Endothelial cell of umbilical vein (primary cell): Measurements from ENCODE around the gene ZFR2. TPM values are rescaled to one million over a fixed set of nuclear protein-coding genes. Genes with fewer than 3 reads are reported as not detected.

Experiments
- BruUV-seq: library from RNA; stranded (reverse); fragments of 400-500 nt; replicated peaks from 2 replicates; lab custom pipeline; 2021; lab: Mats Ljungman, UMichigan
- CTCF ChIA-PET: fragments of 300-600, 350-600 bp; sonication (Branson Sonifier 250); formaldehyde crosslinking; loops from one replicate; lab custom pipeline; 2021; ENCODE audit warnings: antibody characterized with exemption, inconsistent platforms; lab: Charles Lee
- POLR2A ChIA-PET: fragments of 300-600, 350-600 bp; sonication (Branson Sonifier 250); formaldehyde crosslinking; loops from one replicate; lab custom pipeline; 2021; ENCODE audit warnings: antibody characterized with exemption, inconsistent platforms; lab: Charles Lee
- DNase-seq: peaks from one replicate; pipeline ENCODE4 v3.0.0-alpha.2; 2011; ENCODE audit warnings: low read depth, low spot score
- FAIRE-seq: peaks from 2 replicates; lab custom pipeline; 2011; peaks lifted over from hg19 to GRCh38; lab: Jason Lieb, UNC
- H2AFZ ChIP-seq: 2 replicates; pipeline ENCODE4 v1.6.0; 2012; ENCODE audit warnings: low read depth, low read length, control low read depth, inconsistent platforms
- H3K27ac ChIP-seq: 2 replicates; pipeline ENCODE4 v1.5.1; 2011; ENCODE audit warnings: low read depth, mild to moderate bottlenecking, control low read depth, low read length, moderate library complexity; ENCODE audit not compliant: insufficient read depth
- H3K27me3 ChIP-seq, 2 experiments: 2 replicates each; pipeline versions ENCODE4 v1.6.0 to v1.6.1; 2011; ENCODE audit warnings: low read length in 2 of 2, mixed read lengths in 1 of 2; ENCODE audit not compliant: control insufficient read depth in 2 of 2, insufficient read depth in 2 of 2
- H3K36me3 ChIP-seq, 2 experiments: 2 replicates in 1 of 2; 3 replicates in 1 of 2; pipeline ENCODE4 v1.5.1; 2011; ENCODE audit warnings: low read length in 2 of 2, mild to moderate bottlenecking in 1 of 2, moderate library complexity in 1 of 2; ENCODE audit not compliant: control insufficient read depth in 2 of 2, insufficient read depth in 2 of 2; ENCODE audit errors: extremely low read depth in 1 of 2
- H3K4me1 ChIP-seq: 3 replicates; pipeline ENCODE4 v1.5.1; 2011; ENCODE audit warnings: mild to moderate bottlenecking, low read length; ENCODE audit not compliant: control insufficient read depth, insufficient read depth; ENCODE audit errors: extremely low read depth
- H3K4me2 ChIP-seq: 2 replicates; pipeline ENCODE4 v1.6.1; 2011; ENCODE audit warnings: low read length, control low read depth, mixed read lengths; ENCODE audit not compliant: insufficient read depth
- H3K4me3 ChIP-seq, 3 experiments: fragments of 200-600 bp in 1 of 3; sonication (generic), shearing (Covaris generic) in 1 of 3; replicated peaks in 1 of 3; 2 replicates each; pipeline ENCODE4 v1.5.1; 2011 to 2016; ENCODE audit warnings: control low read depth in 3 of 3, low read length in 3 of 3, mild to moderate bottlenecking in 2 of 3, inconsistent platforms in 1 of 3, low read depth in 1 of 3, moderate library complexity in 1 of 3; ENCODE audit not compliant: insufficient read depth in 1 of 3
- H3K79me2 ChIP-seq: 2 replicates; pipeline ENCODE4 v1.6.0; 2012; ENCODE audit warnings: low read length, inconsistent platforms; ENCODE audit not compliant: control insufficient read depth, insufficient read depth
- H3K9ac ChIP-seq: replicated peaks from 2 replicates; pipeline ENCODE3; 2011; ENCODE audit warnings: low read length, control low read depth; ENCODE audit not compliant: insufficient read depth; ENCODE audit errors: extremely low read depth
- H3K9me1 ChIP-seq: replicated peaks from 3 replicates; pipeline ENCODE4 v1.6.0; 2011; ENCODE audit warnings: mild to moderate bottlenecking, low read length; ENCODE audit not compliant: control insufficient read depth, insufficient read depth; ENCODE audit errors: extremely low read depth
- H3K9me3 ChIP-seq: replicated peaks from 2 replicates; pipeline ENCODE4 v1.5.1; 2012; ENCODE audit warnings: low read length, inconsistent platforms; ENCODE audit not compliant: control insufficient read depth, insufficient read depth
- H4K20me1 ChIP-seq: replicated peaks from 2 replicates; pipeline ENCODE3; 2011; ENCODE audit warnings: mild to moderate bottlenecking, low read length; ENCODE audit not compliant: control insufficient read depth, insufficient read depth; ENCODE audit errors: extremely low read depth
- CTCF ChIP-seq, 2 donors: IDR thresholded peaks; 1 replicate in 1 of 2; 2 replicates in 1 of 2; pipeline ENCODE4 v1.5.1; 2011; ENCODE audit warnings: low read length in 2 of 2, mild to moderate bottlenecking in 2 of 2, moderate library complexity in 2 of 2, control low read depth in 1 of 2, inconsistent platforms in 1 of 2, low read depth in 1 of 2; ENCODE audit not compliant: insufficient read depth in 1 of 2; ENCODE audit errors: extremely low read depth in 1 of 2
- FOS ChIP-seq: IDR thresholded peaks from 2 replicates; pipeline ENCODE4 v1.6.1; 2011; ENCODE audit warnings: mild to moderate bottlenecking, low read length, moderate library complexity, borderline replicate concordance; ENCODE audit not compliant: insufficient read depth
- GATA2 ChIP-seq: IDR thresholded peaks from 2 replicates; pipeline ENCODE4 v1.7.0; 2011; ENCODE audit warnings: low read depth, mild to moderate bottlenecking, moderate library complexity, mixed read lengths, low read length; ENCODE audit not compliant: insufficient read length, insufficient read depth
- JUN ChIP-seq: IDR thresholded peaks from 2 replicates; pipeline ENCODE4 v1.6.1; 2011; ENCODE audit warnings: borderline replicate concordance, low read depth; ENCODE audit not compliant: insufficient read length, insufficient read depth
- MAX ChIP-seq: IDR thresholded peaks from 2 replicates; pipeline ENCODE4 v1.6.1; 2011; ENCODE audit not compliant: insufficient read depth, insufficient read length
- POLR2AphosphoS5 ChIP-seq: IDR thresholded peaks from 2 replicates; pipeline ENCODE4 v1.6.1; 2012; ENCODE audit warnings: low read depth, mild to moderate bottlenecking, control low read depth, low read length, moderate library complexity; ENCODE audit not compliant: insufficient read depth
- dilution Hi-C: fragments of 300-500 bp; cut with MboI; formaldehyde crosslinking; loops from one replicate; pipeline ENCODE4 v1.15.0; 2019; ENCODE audit warnings: low sequenced_read_pairs; ENCODE audit not compliant: extremely low pct_ligation_motif_present
- intact Hi-C: fragments of 100-400 bp; cut with micrococcal nuclease; formaldehyde crosslinking; loops from one replicate; pipeline ENCODE4 v1.10.0; 2022
- polyA plus RNA-seq, 4 experiments: library from polyadenylated mRNA; depleted of rRNA in 3 of 4; stranded (reverse) in 3 of 4; unstranded in 1 of 4; fragments of >200 nt; gene quantifications; 2 replicates each; pipeline versions ENCODE4 v1.2.1 to v1.2.3, GENCODE V29; 2011 to 2012; ENCODE audit warnings: missing spikeins in 1 of 4
- total RNA-seq: library from RNA; stranded (reverse); gene quantifications from 2 replicates; pipeline ENCODE4 v1.2.3, GENCODE V29; 2021

The ZFR2 gene
- total and polyA plus RNA-seq, 2 donors (not counting 3 experiments of a cell fraction or from before 2014, with no cell fraction given), result not detected

GRCh38 chr19:3852614-3853254, 16.1 kb downstream of the ZFR2 start:
- no TSS peak for BruUV-seq
- no peak overlapping the region for H3K4me2 ChIP-seq
- H3K9ac ChIP-seq, result no peak overlapping the region
- CTCF ChIA-PET, result interaction anchor here (0.6 to 4.0 kb wide), 9 partner anchors 11 to 378 kb away, joined by 3 to 21 read pairs (median 3); partner anchors contain the start of gene NMRK2
- POLR2A ChIA-PET, result no interaction called here
- DNase-seq (peak; percentile 30), FAIRE-seq (peak; percentile 58)
- H3K9me3 ChIP-seq, result no peaks in the 10 kb centered on the region
- dilution Hi-C loops (no loop called here), intact Hi-C loops (loop anchor here (1.0 kb wide), 1 partner anchor 117 kb away; no protein-coding TSS in a partner anchor)
- no peaks in the 10 kb centered on the region for H3K9me1 ChIP-seq
- H3K27ac ChIP-seq, result no peak overlapping the region
- no peaks in the 10 kb centered on the region for H4K20me1 ChIP-seq
- no peak overlapping the region for H3K4me3 ChIP-seq
- TF ChIP-seq GATA2 (no peak), CTCF (IDR thresholded peaks at IDR 0.05; ENCODE audit: extremely low read depth in 1 of 2, insufficient read depth in 1 of 2, low read depth in 1 of 2, low read length in 2 of 2) (peak; percentile 29 to 53)
- H3K36me3 ChIP-seq, result no peaks in the 10 kb centered on the region
- no peaks in the 10 kb centered on the region for H3K79me2 ChIP-seq
- no peak overlapping the region for H2AFZ ChIP-seq
- no peaks in the 10 kb centered on the region for H3K4me1 ChIP-seq
- H3K27me3 ChIP-seq, result no peaks in the 10 kb centered on the region

GRCh38 chr19:3852177-3852511, 16.7 kb downstream of the ZFR2 start:
- Histone ChIP-seq H3K27ac (no peak overlapping the region), H3K9me1 (no peaks in the 10 kb centered on the region), H3K4me1 (no peaks in the 10 kb centered on the region), H3K36me3 (no peaks in the 10 kb centered on the region), H4K20me1 (no peaks in the 10 kb centered on the region), H3K9ac (no peak overlapping the region), H3K9me3 (no peaks in the 10 kb centered on the region), H3K4me3 (no peak overlapping the region), H3K4me2 (no peak overlapping the region), H2AFZ (no peak overlapping the region), H3K79me2 (no peaks in the 10 kb centered on the region), H3K27me3 (no peaks in the 10 kb centered on the region)
- DNase-seq (no peak), FAIRE-seq (no peak)
- POLR2A ChIA-PET, result no interaction called here
- no TSS peak for BruUV-seq
- no peak for TF ChIP-seq FOS
- no peak for TF ChIP-seq MAX
- TF ChIP-seq JUN, result no peak
- TF ChIP-seq POLR2AphosphoS5, result no peak
- intact Hi-C loops, result loop anchor here (1.0 kb wide), 1 partner anchor 117 kb away; no protein-coding TSS in a partner anchor
- CTCF ChIA-PET, result interaction anchor here (0.9 to 4.0 kb wide), 6 partner anchors 12 to 288 kb away, joined by 3 to 21 read pairs (median 4); no protein-coding TSS in a partner anchor
- dilution Hi-C loops, result no loop called here
